AG10803 (cell line): Measurements from ENCODE around the gene RIF1.

Source experiments
- DNase-seq: peaks from one replicate; pipeline ENCODE4 v3.0.0; 2010; ENCODE audit warnings: low read depth
- H3K4me3 ChIP-seq: 2 replicates; pipeline ENCODE4 v1.5.1; 2011; ENCODE audit warnings: mild to moderate bottlenecking, low read length, control low read depth
- TF ChIP-seq, protein P1 (sequence below): conservative IDR thresholded peaks from 2 replicates; pipeline ENCODE4 v1.5.1; 2011; ENCODE audit warnings: mild to moderate bottlenecking, low read length, control low read depth, inconsistent platforms

RIF1 gene

DNA sequence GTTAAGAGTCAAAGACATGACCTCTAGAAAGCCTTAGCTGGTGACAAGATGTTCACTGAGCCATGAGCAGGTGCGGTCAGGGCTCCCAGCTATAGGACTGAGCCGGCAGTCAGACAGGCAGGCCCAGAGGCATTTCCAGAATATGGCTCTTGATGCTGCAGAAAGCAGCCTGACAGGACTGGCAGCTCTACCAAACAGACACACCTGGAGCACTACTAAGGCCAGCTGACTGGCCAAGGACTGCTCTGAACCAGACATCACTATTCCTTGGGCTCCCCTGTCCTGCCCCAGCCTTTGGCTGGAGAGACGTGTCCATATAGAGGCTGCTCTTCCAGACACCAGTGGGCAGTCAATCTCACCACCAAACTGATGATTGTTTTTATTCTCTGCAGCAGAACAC, 98.8 kb downstream of the RIF1 start:
- TF ChIP-seq, protein P1, sequence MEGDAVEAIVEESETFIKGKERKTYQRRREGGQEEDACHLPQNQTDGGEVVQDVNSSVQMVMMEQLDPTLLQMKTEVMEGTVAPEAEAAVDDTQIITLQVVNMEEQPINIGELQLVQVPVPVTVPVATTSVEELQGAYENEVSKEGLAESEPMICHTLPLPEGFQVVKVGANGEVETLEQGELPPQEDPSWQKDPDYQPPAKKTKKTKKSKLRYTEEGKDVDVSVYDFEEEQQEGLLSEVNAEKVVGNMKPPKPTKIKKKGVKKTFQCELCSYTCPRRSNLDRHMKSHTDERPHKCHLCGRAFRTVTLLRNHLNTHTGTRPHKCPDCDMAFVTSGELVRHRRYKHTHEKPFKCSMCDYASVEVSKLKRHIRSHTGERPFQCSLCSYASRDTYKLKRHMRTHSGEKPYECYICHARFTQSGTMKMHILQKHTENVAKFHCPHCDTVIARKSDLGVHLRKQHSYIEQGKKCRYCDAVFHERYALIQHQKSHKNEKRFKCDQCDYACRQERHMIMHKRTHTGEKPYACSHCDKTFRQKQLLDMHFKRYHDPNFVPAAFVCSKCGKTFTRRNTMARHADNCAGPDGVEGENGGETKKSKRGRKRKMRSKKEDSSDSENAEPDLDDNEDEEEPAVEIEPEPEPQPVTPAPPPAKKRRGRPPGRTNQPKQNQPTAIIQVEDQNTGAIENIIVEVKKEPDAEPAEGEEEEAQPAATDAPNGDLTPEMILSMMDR, result no peak
- H3K4me3 ChIP-seq, result no peak overlapping the region
- DNase-seq, result no peak

DNA sequence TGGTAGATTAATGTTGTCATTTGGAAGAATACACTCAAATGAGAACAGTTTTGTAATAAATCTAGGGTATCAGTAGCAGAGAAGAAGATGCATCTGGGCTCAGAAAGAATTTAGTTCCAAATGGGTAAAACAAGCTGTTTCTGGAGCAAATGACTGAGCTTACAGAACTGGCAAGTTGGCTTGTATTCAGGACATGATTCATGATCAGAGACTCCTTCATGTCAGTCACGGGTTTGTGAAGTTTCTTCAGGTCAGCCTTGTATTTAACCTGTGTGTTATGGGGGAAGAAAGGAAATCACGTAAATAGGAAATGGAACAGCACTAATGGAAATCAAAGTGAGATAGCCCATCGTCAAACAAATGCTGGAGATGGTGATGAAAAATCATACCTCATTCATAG, 109.1 kb downstream of the RIF1 start:
- H3K4me3 ChIP-seq, result no peak overlapping the region
- no peak for DNase-seq
- TF ChIP-seq, protein P1, result no peak

DNA sequence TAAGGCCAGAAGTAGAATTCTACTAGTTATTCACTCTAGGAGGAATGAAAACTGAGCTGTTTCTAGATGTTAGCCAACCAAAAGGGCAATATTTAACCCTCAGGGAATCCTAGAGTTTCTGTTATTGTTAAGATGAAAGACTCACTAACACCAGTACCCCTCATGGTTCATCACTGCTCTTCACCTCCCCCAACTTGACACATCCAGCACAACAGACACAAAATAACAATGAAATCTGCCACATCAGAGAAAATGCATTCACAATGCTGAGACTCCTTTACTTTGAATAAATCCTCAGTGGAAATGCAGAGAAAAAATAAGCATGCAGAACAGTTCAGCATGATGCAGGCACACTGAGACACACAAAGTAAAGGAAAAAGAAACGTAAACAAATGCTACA, 111.3 kb downstream of the RIF1 start:
- H3K4me3 ChIP-seq, result no peak overlapping the region
- TF ChIP-seq, protein P1, result no peak
- no peak for DNase-seq

DNA sequence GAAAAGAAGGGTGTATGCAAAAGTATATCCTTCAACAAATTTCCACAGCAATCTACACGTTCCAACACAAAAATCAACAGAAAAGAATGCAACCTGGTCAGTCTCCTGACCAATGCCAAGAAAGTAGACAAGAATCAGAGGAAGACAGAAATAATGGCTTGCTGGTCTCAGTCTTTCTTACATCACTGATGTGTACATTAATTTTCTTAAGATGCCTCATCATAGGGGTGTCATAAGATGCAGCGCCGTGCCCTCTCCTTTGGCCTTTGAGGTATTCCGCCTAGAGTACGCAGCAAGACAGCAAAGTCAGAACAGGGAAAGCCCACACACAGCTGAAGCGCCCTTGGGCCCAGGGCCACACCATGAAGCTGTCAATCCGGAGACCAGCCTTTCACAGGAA, 112.9 kb downstream of the RIF1 start:
- TF ChIP-seq, protein P1, result no peak
- DNase-seq, result no peak
- H3K4me3 ChIP-seq, result no peak overlapping the region

DNA sequence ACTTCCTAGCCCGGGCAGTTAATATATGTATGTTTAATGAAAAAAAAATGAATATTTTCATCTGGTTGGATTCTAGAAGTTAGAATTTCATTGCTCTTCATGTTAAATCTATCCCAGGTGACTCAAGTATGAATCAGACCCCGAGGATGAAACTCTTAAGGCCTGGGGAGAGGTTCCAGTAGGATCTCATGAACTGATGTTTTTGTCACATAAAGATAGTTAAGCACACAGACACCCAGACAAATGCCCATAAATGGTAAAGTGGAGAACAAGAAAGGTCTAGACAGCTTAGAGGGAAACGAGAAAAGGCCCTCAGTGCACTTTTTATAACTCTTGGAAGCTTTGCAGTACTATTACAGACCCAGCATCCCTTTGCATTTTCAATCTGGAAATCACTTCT, 114.1 kb downstream of the RIF1 start:
- DNase-seq, result no peak
- H3K4me3 ChIP-seq, result no peak overlapping the region
- TF ChIP-seq, protein P1, result no peak

DNA sequence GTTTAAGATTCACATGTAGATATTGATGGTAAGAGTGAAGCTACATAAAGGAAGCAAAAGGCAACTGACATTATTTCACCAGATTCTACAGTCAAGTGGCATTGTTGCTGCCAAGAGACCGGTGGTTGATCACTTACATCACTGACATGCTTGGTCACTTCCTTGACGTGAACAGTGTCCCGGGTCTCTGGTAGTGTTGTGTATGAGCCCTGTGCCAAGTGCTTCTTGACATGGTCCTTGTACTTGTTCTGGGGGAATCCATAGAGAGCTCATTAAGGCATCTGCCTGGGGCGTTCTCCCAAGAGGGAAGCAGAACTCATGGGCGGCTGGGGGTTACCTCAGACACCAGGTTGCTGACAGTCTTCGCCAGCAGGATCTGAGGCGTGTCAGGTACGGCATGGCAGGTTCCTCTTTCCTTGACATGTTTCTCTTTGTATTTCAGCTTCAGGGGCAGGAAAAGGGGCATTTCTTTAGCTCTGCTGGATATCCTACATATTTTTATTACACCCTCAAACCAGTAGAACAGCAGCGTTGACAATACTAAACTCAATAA, 116.2 kb downstream of the RIF1 start:
- TF ChIP-seq, protein P1, result no peak
- H3K4me3 ChIP-seq, result no peak overlapping the region
- DNase-seq, result no peak

DNA sequence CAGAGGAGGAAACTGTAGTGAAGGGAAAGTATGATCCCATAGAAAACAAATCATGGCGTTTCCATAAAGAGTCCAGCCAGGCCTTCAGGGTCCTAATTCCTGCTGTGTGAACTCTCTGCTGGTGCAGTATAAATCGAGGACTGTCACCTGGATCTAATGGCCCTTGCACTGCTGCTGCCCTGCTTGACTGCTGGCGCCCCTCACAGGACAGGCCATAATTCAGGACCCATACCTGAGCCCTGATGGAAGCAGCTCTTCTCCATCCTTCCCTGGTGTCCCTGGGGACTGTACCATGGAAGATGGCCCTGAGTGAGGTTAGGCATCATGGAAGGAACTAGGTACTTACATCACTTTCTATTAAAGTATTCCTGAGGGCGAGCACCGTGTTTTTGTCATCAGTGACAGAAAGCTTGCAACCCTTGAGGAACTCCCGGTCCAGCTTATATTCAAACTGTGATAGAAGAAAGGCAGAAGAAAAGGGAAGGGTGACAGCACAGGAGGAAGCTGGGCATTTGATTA, 116.9 kb downstream of the RIF1 start:
- TF ChIP-seq, protein P1, result no peak

More for the DNA sequence above, 116.9 kb downstream of the RIF1 start:
- DNase-seq, result no peak
- H3K4me3 ChIP-seq, result no peak overlapping the region
